ENCODE measurements around the gene GPS1. TPM values are rescaled to one million over a fixed set of nuclear protein-coding genes. Genes with fewer than 3 reads are reported as not detected.
A peak's percentile ranks its signal among the peaks of the same experiment; 100 is the strongest.

Gene GPS1
- total and polyA plus RNA-seq, 9 of the 15 experiments (the other 6 are each of a cell fraction or from before 2014, with no cell fraction given), result 3.1 to 167 (median 69.9) TPM

DNA sequence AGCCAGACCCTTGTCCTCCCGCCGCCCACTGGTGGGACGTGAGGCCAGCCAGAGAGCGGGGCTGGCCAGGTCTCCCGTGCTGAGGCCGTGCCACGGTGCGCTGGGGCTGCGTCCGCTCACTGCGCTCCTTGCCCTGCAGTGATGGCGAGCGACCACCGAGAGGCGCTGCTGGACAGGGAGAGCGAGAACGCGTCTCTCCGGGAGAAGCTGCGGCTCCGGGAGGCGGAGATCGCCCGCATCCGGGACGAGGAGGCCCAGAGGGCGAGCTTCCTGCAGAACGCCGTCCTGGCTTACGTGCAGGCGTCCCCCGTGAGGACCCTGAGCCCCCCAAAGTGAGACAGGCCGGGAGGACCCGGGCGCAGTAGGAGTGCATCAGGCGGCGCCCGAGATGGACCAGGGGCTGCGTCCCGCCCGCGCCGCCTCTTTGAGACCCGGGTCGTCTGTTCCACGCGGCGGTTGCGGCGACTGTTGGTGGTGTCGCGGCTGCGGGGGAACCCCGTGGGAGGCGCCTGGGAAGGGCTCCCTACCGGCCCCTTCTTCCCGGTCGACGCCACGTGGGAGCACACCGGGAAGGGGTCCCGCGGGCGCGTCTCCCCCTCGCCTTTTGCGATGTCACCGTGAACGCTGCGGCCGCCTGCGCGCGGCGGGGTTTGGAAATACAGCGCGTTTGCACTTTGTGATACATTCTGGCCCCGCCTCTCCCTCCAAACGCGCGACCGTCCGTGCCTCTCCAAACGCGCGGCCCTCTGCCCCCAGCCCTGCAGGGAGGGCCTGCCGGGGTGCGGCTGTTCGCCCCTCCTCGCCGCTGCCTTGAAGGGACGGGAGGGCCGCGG, 21.0 kb upstream of the GPS1 start (continued):
- TF ChIP-seq, protein P1, sequence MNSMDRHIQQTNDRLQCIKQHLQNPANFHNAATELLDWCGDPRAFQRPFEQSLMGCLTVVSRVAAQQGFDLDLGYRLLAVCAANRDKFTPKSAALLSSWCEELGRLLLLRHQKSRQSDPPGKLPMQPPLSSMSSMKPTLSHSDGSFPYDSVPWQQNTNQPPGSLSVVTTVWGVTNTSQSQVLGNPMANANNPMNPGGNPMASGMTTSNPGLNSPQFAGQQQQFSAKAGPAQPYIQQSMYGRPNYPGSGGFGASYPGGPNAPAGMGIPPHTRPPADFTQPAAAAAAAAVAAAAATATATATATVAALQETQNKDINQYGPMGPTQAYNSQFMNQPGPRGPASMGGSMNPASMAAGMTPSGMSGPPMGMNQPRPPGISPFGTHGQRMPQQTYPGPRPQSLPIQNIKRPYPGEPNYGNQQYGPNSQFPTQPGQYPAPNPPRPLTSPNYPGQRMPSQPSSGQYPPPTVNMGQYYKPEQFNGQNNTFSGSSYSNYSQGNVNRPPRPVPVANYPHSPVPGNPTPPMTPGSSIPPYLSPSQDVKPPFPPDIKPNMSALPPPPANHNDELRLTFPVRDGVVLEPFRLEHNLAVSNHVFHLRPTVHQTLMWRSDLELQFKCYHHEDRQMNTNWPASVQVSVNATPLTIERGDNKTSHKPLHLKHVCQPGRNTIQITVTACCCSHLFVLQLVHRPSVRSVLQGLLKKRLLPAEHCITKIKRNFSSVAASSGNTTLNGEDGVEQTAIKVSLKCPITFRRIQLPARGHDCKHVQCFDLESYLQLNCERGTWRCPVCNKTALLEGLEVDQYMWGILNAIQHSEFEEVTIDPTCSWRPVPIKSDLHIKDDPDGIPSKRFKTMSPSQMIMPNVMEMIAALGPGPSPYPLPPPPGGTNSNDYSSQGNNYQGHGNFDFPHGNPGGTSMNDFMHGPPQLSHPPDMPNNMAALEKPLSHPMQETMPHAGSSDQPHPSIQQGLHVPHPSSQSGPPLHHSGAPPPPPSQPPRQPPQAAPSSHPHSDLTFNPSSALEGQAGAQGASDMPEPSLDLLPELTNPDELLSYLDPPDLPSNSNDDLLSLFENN (IDR thresholded peaks at IDR 0.05; ENCODE audit: low read depth in 2 of 2, low read length in 2 of 2), result peak in 1 of 2 experiments; percentile 24; a peak in 1 of 4 replicates
- TF ChIP-seq HOXB6 (CRISPR knock-in tag; IDR thresholded peaks at IDR 0.05; ENCODE audit: borderline replicate concordance) (no peak), NR4A1 (CRISPR knock-in tag; IDR thresholded peaks at IDR 0.05) (no peak), NR4A1 (tag; IDR thresholded peaks at IDR 0.05) (no peak), ETV6 (IDR thresholded peaks at IDR 0.05; ENCODE audit: borderline replicate concordance in 1 of 2, low read depth in 2 of 2, low read length in 1 of 2) (no peak), ETV6 (CRISPR knock-in tag; IDR thresholded peaks at IDR 0.05; ENCODE audit: borderline replicate concordance) (0 out of 2 replicates have a peak, but pooled peaks have one; percentile 23), ARID1B (IDR thresholded peaks at IDR 0.05) (peak; percentile 40; the same call in 1 of the 2 replicates), ZKSCAN8 (CRISPR knock-in tag; IDR thresholded peaks at IDR 0.05) (no peak), ZNF121 (CRISPR knock-in tag; conservative IDR thresholded peaks at IDR 0.05) (no peak)
- TF ChIP-seq, protein P2, sequence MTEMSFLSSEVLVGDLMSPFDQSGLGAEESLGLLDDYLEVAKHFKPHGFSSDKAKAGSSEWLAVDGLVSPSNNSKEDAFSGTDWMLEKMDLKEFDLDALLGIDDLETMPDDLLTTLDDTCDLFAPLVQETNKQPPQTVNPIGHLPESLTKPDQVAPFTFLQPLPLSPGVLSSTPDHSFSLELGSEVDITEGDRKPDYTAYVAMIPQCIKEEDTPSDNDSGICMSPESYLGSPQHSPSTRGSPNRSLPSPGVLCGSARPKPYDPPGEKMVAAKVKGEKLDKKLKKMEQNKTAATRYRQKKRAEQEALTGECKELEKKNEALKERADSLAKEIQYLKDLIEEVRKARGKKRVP (CRISPR knock-in tag; IDR thresholded peaks at IDR 0.05), result no peak
- TF ChIP-seq, protein P3, sequence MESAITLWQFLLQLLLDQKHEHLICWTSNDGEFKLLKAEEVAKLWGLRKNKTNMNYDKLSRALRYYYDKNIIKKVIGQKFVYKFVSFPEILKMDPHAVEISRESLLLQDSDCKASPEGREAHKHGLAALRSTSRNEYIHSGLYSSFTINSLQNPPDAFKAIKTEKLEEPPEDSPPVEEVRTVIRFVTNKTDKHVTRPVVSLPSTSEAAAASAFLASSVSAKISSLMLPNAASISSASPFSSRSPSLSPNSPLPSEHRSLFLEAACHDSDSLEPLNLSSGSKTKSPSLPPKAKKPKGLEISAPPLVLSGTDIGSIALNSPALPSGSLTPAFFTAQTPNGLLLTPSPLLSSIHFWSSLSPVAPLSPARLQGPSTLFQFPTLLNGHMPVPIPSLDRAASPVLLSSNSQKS (CRISPR knock-in tag; IDR thresholded peaks at IDR 0.05), result no peak
- TF ChIP-seq, protein P4, sequence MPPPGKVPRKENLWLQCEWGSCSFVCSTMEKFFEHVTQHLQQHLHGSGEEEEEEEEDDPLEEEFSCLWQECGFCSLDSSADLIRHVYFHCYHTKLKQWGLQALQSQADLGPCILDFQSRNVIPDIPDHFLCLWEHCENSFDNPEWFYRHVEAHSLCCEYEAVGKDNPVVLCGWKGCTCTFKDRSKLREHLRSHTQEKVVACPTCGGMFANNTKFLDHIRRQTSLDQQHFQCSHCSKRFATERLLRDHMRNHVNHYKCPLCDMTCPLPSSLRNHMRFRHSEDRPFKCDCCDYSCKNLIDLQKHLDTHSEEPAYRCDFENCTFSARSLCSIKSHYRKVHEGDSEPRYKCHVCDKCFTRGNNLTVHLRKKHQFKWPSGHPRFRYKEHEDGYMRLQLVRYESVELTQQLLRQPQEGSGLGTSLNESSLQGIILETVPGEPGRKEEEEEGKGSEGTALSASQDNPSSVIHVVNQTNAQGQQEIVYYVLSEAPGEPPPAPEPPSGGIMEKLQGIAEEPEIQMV (tag; conservative IDR thresholded peaks at IDR 0.05; ENCODE audit: low read depth), result no peak; the same call in 1 of the 2 replicates
- TF ChIP-seq, protein P5, sequence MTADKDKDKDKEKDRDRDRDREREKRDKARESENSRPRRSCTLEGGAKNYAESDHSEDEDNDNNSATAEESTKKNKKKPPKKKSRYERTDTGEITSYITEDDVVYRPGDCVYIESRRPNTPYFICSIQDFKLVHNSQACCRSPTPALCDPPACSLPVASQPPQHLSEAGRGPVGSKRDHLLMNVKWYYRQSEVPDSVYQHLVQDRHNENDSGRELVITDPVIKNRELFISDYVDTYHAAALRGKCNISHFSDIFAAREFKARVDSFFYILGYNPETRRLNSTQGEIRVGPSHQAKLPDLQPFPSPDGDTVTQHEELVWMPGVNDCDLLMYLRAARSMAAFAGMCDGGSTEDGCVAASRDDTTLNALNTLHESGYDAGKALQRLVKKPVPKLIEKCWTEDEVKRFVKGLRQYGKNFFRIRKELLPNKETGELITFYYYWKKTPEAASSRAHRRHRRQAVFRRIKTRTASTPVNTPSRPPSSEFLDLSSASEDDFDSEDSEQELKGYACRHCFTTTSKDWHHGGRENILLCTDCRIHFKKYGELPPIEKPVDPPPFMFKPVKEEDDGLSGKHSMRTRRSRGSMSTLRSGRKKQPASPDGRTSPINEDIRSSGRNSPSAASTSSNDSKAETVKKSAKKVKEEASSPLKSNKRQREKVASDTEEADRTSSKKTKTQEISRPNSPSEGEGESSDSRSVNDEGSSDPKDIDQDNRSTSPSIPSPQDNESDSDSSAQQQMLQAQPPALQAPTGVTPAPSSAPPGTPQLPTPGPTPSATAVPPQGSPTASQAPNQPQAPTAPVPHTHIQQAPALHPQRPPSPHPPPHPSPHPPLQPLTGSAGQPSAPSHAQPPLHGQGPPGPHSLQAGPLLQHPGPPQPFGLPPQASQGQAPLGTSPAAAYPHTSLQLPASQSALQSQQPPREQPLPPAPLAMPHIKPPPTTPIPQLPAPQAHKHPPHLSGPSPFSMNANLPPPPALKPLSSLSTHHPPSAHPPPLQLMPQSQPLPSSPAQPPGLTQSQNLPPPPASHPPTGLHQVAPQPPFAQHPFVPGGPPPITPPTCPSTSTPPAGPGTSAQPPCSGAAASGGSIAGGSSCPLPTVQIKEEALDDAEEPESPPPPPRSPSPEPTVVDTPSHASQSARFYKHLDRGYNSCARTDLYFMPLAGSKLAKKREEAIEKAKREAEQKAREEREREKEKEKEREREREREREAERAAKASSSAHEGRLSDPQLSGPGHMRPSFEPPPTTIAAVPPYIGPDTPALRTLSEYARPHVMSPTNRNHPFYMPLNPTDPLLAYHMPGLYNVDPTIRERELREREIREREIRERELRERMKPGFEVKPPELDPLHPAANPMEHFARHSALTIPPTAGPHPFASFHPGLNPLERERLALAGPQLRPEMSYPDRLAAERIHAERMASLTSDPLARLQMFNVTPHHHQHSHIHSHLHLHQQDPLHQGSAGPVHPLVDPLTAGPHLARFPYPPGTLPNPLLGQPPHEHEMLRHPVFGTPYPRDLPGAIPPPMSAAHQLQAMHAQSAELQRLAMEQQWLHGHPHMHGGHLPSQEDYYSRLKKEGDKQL (CRISPR knock-in tag; IDR thresholded peaks at IDR 0.05; ENCODE audit: borderline replicate concordance), result no peak

All from K562 (cell line).